Activated naive CD4-positive, alpha-beta T cell treated with anti-CD3 and anti-CD28 coated beads, Interleukin-2, amount 50 U/mL, for 24 hours (primary cell): ENCODE results near the gene IFI30.

ENCODE experiments used
- H3K27ac Mint-ChIP-seq: one replicate; pipeline ENCODE4 v1.8.0; 2021; ENCODE audit warnings: mild to moderate bottlenecking, mixed read lengths
- H3K27me3 Mint-ChIP-seq: one replicate; pipeline ENCODE4 v1.8.0; 2021; ENCODE audit warnings: mixed read lengths
- H3K36me3 Mint-ChIP-seq: one replicate; pipeline ENCODE4 v1.8.0; 2021; ENCODE audit warnings: mixed read lengths
- H3K4me1 Mint-ChIP-seq: one replicate; pipeline ENCODE4 v1.8.0; 2021; ENCODE audit warnings: mixed read lengths
- H3K4me3 Mint-ChIP-seq: one replicate; pipeline ENCODE4 v1.8.0; 2021; ENCODE audit warnings: mild to moderate bottlenecking, mixed read lengths
- H3K9me3 Mint-ChIP-seq: one replicate; pipeline ENCODE4 v1.8.0; 2021; ENCODE audit warnings: mixed read lengths

Gene IFI30

DNA sequence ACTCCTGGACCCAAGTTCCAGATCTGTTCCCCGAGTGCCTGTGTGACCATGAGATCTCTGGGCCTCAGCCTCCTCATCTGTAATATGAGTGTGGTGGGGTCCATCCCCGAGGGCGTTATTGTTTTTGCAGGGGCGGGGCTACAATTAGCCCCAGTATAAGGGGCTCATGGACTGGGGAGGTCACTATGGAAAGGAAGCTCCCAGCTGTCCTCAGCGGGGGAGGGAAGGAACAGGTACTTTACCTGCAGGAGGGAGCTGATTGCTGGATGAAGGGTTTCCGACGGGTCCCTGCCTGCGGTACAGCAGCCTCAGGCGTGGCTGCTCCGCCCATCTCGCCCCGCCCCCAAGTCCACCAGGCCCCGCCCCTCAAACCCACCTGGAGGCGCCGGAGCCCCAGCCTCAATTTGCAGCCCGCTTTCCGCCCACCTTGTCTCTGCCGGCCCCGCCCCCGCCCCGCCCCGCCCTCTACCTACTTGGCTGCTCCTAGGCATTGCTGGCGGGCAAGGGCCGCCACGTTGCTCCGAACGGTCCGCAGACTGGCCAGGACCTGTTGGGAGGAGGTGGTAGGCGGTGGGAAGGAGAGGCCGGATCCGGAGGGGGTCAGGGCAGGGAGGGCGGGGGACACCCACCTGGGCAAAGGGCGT, 47.1 kb downstream of the IFI30 start:
- no peak overlapping the region for H3K27ac Mint-ChIP-seq
- H3K27me3 Mint-ChIP-seq: peaks cover 22% of the 10 kb centered on the region
- H3K4me3 Mint-ChIP-seq: no peak overlapping the region
- H3K36me3 Mint-ChIP-seq: no peaks in the 10 kb centered on the region
- no peaks in the 10 kb centered on the region for H3K9me3 Mint-ChIP-seq
- H3K4me1 Mint-ChIP-seq: peaks cover 15% of the 10 kb centered on the region

DNA sequence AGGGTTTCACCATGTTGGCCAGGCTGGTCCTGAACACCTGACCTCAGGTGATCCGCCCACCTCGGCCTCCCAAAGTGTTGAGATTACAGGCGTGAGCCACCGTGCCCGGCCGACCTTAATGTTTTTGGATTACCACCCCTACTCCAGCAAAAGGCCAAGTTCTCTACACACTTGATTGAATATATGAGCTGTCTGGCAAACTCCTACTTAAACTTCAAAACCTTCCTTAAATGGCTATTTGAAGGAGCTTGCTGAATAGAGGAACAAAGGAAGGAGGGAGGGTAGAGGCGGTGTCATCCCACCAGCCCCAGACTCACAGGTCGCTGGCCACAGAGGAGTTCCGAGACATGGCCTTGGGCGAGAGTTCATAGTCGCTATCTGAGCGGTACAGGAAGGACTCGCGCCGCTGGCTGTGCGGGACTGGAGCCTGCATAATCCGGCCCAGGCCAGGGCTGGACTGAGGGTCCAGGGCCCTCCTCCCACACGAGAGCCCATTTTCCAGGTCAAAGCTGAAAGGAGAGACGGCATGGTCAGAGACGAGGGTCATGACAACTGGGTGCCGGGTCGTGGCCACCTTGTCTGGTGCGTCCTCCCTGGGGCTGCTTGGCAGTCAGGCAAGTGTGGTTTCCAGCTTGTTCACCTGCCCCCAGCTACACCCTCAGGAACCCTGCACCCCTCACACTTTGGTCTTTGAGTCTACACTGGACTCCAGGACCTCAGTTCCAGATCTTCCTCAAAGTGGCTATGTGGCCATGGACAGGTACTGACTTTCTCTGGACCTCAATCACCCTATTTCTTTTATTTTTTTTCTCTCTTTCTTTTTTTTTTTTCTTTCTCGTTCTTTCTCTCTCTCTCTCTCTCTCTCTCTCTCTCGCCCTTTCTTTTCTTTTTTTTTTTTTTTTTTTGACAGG, 48.5 kb downstream of the IFI30 start:
- peaks cover 20% of the 10 kb centered on the region for H3K4me1 Mint-ChIP-seq
- peaks cover 31% of the 10 kb centered on the region for H3K27me3 Mint-ChIP-seq
- no peaks in the 10 kb centered on the region for H3K9me3 Mint-ChIP-seq
- no peak overlapping the region for H3K27ac Mint-ChIP-seq
- no peak overlapping the region for H3K4me3 Mint-ChIP-seq
- H3K36me3 Mint-ChIP-seq: no peaks in the 10 kb centered on the region

DNA sequence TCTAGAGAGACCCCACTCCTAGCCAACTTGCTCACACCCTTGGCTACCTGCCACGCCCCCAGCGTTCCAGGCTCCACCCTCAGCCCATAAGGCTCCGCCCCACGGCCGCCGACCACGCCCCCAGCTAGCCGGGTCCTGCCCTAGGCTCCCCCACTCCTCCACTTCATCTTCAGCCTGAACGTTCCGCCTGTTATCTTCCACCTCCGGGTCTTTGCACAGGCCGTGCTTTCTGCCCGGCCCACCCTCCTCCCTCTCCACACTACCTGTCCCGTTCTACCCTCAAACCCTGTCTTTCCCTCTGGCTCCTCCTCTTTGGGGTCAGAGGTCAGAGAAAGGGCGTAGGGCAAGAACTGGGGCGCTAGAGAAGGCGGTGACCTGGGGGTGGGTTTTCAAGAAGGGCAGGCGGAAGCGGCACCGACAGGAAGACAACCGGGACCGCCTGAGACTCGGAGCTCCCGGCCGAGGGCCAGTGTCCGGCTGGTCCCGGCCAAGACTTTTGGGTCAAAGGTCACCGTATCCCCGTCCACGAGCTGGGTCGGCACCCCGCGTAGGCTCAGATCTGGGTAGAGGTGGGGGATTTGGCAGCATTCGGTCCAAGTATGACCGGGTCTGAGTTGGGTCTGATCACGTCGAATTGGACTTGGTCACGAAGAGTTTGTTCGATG, 50.4 kb downstream of the IFI30 start:
- Mint-ChIP-seq H3K9me3 (no peaks in the 10 kb centered on the region), H3K4me1 (peaks cover 20% of the 10 kb centered on the region), H3K4me3 (peak overlapping the region; percentile 87), H3K27me3 (peaks cover 40% of the 10 kb centered on the region), H3K27ac (peak overlapping the region; percentile 19), H3K36me3 (no peaks in the 10 kb centered on the region)

DNA sequence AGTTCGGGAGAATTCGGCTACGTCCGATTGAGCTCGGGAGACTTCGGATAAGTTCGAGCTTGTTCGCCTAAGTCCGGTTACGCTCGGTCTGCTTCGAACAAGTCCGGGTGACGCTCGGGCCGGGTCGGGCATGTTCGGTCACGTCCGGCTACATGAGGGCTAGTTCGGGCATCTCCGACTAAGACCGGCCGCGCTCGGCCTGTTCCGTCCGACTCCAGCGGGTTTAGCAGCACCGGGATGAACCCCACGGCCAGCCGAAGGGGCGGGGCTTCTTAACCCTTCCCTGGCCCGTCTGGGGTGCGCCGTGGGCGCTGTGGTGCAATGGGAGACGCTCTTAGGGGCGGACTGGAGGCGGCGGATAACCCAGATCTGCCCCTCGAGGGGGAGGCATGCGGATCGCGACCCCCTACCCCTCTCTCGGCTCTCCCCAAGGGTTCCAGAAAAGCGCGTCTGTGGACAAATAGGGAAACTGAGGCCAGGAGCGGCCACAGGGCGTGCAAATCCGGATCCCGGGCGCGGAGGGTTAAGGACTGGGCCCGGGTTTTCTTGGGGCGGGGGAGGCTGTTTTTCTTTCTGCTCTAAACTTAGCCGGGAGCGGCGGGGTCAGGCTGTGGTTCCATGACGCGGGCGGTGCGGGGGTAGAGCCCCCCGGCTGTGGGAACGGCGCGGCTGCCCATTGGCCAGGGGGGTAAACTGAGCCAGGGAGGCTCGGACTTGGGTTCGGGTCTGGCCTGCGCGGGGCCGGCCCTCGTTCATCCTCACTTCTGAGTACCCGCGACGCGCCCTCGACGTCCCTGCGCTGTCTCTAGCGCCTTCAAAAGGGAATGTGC, 51.1 kb downstream of the IFI30 start:
- Mint-ChIP-seq H3K4me1 (peaks cover 20% of the 10 kb centered on the region), H3K27me3 (peaks cover 44% of the 10 kb centered on the region), H3K27ac (peak overlapping the region; percentile 19), H3K9me3 (no peaks in the 10 kb centered on the region), H3K4me3 (peak overlapping the region; percentile 87), H3K36me3 (no peaks in the 10 kb centered on the region)

DNA sequence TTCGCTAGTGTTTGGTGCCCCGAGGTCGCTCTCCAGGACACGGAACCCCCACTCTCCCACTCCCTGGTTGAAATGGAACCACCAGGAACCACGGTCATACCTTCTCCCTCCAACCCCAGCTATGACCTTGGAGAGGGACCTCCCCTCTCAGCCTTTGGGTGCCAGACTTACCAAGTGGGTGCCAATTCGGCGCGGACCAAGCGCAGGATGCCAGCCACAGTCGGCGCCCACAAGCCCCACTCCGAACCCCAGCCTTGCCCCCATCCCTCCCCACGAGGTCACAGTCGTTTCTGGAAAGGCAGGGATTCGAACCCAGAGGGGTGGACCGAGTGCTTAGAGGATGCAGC, 51.7 kb downstream of the IFI30 start:
- H3K27me3 Mint-ChIP-seq: peaks cover 48% of the 10 kb centered on the region
- H3K4me3 Mint-ChIP-seq: peak overlapping the region; percentile 87
- no peaks in the 10 kb centered on the region for H3K9me3 Mint-ChIP-seq
- no peak overlapping the region for H3K27ac Mint-ChIP-seq
- H3K36me3 Mint-ChIP-seq: no peaks in the 10 kb centered on the region
- H3K4me1 Mint-ChIP-seq: peaks cover 20% of the 10 kb centered on the region

DNA sequence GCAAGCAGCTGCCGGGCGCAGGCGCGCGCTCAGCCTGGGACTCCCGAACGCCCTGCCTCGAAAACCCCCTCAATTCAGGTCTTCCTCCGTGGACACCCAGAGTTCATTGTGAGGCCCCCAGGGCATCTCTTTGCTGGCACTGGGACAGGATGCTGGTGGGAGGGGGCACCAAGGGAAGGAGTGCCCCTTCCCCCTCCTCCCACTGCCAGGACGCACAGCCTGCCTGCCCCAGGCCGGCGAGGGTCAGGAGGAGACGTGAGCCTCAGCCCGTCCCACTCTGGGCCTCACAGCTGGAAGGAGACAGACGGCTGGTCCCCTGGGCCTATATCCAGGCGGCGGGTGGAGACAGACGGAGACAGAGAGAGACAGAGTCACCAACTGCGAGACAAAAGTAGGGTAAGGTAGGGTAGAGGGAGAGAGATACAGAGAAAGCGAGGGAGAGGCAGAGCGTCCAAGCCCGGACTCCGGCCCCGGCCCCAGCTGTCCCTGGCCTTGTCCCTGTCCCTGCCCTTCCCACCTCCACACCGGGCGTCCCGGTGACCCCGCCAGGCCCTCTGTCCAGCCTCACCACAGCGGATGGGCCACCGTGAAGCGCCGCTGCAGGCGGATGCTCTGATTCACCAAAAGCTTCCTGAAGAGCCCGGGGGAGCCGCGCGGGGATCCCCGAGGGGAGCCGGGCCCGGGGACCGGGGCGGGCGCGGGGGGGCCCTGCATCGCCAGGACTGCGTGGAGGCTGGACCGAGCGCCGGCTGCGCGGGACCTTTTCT, 52.3 kb downstream of the IFI30 start, which contains the start of gene PDE4C:
Gene PDE4C, minus strand, starts transcription at position 737 of the 767 bp plus-strand sequence. Its CDS starts 23 bp downstream, at position 714.
- Mint-ChIP-seq H3K9me3 (no peaks in the 10 kb centered on the region), H3K27ac (no peak within 1 kb of the TSS), H3K36me3 (no peaks in the 10 kb centered on the region), H3K27me3 (peaks cover 53% of the 10 kb centered on the region), H3K4me1 (peaks cover 20% of the 10 kb centered on the region), H3K4me3 (peak within 1 kb of the TSS; percentile 87)

DNA sequence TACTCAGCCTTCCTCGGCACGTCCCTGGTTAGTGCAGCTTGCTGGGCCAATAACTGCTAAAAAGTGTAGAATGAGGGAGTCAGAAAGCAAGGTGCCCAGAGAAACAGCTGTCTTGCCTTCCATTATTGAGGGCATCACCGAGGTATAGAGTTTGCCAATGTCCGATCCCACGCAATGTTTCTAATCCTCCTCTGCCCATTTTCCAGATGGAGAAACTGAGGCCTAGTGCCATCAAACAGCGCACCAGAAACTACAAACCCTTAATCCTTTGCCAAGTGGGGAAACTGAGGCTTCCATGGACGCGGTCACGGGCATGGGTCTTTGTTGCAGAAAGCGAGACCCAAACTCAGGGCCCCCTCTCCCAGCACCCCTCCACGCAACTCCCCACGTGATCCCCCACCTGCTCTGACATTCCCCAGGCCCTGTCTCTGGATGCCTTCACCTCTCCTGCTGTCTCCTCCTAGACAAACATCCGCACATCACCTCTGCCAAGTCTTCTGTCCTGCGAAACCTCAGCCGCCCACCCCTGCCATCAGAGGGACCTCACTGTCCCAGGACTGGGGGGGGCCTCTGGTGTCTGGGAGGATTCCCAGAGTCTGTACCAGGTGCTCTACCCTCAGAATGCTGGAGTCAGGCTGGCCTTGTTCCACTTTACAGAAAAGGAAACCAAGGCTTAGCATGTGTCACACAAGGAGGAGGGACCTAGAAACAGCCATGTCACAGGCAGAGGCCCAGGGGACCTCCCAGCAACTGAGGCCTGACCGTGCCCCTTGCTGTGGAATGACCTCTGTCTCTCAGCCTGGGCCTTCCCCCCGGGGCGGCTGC, 53.6 kb downstream of the IFI30 start:
- peaks cover 55% of the 10 kb centered on the region for H3K27me3 Mint-ChIP-seq
- peak overlapping the region; percentile 47 for H3K4me3 Mint-ChIP-seq
- no peak overlapping the region for H3K27ac Mint-ChIP-seq
- H3K9me3 Mint-ChIP-seq: no peaks in the 10 kb centered on the region
- H3K36me3 Mint-ChIP-seq: no peaks in the 10 kb centered on the region
- H3K4me1 Mint-ChIP-seq: peaks cover 20% of the 10 kb centered on the region
